Vagina (tissue), 2 donors: ENCODE measurements around the gene MEST. TPM values are rescaled to one million over a fixed set of nuclear protein-coding genes. Genes with fewer than 3 reads are reported as not detected.
"Not testable (repeated sequence)": the region's sequence is repeated elsewhere in the genome, so short reads cannot be mapped to it uniquely, and the experiment has no call there.

Source experiments
- DNase-seq, 2 donors: peaks; one replicate each; pipeline ENCODE4 v3.0.0-alpha.2; 2017; ENCODE audit errors: extremely low spot score in 2 of 2
- H3K27ac ChIP-seq: fragments of 200-600 bp; sonication (generic); one replicate; pipeline ENCODE4 v1.5.1; 2019
- H3K27me3 ChIP-seq: fragments of 200-600 bp; sonication (generic); one replicate; pipeline ENCODE4 v1.5.1; 2019
- H3K36me3 ChIP-seq, 2 donors: fragments of 200-600 bp; sonication (generic); one replicate each; pipeline ENCODE4 v1.5.1; 2017 to 2019
- H3K4me1 ChIP-seq: fragments of 200-600 bp; sonication (generic); one replicate; pipeline ENCODE4 v1.5.1; 2019
- H3K4me3 ChIP-seq, 2 donors: fragments of 200-600 bp; sonication (generic); 1 replicate in 1 of 2; 2 replicates in 1 of 2; pipeline ENCODE4 v1.5.1; 2016 to 2019
- H3K9me3 ChIP-seq: fragments of 200-600 bp; sonication (generic); one replicate; pipeline ENCODE4 v1.5.1; 2019
- CTCF ChIP-seq, 3 experiments: fragments of 450-650 bp in 2 of 3; fragments of 200-600 bp in 1 of 3; sonication (generic) in 1 of 3; IDR thresholded peaks; one replicate each; pipeline ENCODE4 v1.5.1; 2017 to 2019; ENCODE audit warnings: antibody characterized with exemption in 3 of 3, mild to moderate bottlenecking in 2 of 3, moderate library complexity in 2 of 3
- POLR2A ChIP-seq, 2 donors: fragments of 450-650 bp; IDR thresholded peaks; one replicate each; pipeline ENCODE4 v1.6.1; 2017; ENCODE audit warnings: antibody characterized with exemption in 2 of 2, mild to moderate bottlenecking in 2 of 2, moderate library complexity in 2 of 2
- POLR2AphosphoS5 ChIP-seq, 2 donors: sonication (generic); formaldehyde crosslinking; IDR thresholded peaks; one replicate each; pipeline ENCODE4 v1.9.0; 2017; ENCODE audit warnings: antibody characterized with exemption in 2 of 2, mild to moderate bottlenecking in 2 of 2, low read depth in 1 of 2; ENCODE audit not compliant: insufficient read depth in 1 of 2
- intact Hi-C: fragments of 100-400 bp; cut with DNase I; formaldehyde crosslinking; loops from one replicate; pipeline ENCODE4 v1.15.1; 2023
- total RNA-seq: library from RNA; depleted of rRNA; stranded (reverse); fragments of >200 nt; gene quantifications from one replicate; pipeline ENCODE4 v1.2.3, GENCODE V29; 2016

MEST gene
- total RNA-seq, 1 donor from 2014 or later = 28.5 TPM

- DNase-seq = no peak
- TF ChIP-seq POLR2AphosphoS5 (IDR thresholded peaks at IDR 0.05; ENCODE audit: insufficient read depth in 1 of 2, low read depth in 1 of 2) (no peak), CTCF (IDR thresholded peaks at IDR 0.05) (no peak), POLR2A (IDR thresholded peaks at IDR 0.05) (no peak)
- no peaks in the 10 kb centered on the region for H3K27me3 ChIP-seq
- no peaks in the 10 kb centered on the region for H3K9me3 ChIP-seq
- no peak overlapping the region for H3K4me3 ChIP-seq
- H3K4me1 ChIP-seq = peaks cover 10% of the 10 kb centered on the region
- intact Hi-C loops = no loop called here
- no peaks in the 10 kb centered on the region for H3K36me3 ChIP-seq
- H3K27ac ChIP-seq = no peak overlapping the region
Observed at GRCh38 chr7:130446259-130446658, 45.6 kb upstream of the MEST start.

DNA sequence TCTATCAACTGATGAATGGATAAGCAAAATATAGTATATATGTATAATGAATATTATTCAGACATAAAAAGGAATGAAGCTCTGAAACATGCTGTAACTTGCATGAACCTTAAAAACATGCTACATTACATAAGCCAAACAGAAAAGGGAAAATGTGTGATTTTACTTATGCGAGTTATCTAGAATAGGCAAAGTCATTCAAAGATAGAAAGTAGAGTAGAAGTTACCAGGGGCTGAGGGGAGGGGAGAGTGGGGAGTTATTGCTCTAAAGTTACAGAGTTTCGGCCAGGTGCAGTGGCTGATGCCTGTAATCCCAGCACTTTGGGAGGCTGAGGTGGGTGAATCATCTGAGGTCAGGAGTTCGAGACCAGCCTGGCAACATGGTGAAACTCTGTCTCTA is 40.5 kb upstream of the MEST start:
- H3K27me3 ChIP-seq, H3K36me3 ChIP-seq, H3K4me1 ChIP-seq, H3K27ac ChIP-seq, intact Hi-C loops, DNase-seq, H3K4me3 ChIP-seq, H3K9me3 ChIP-seq: not testable (repeated sequence)

GRCh38 chr7:130452951-130453350 is 38.9 kb upstream of the MEST start:
- no peaks in the 10 kb centered on the region for H3K4me1 ChIP-seq
- H3K9me3 ChIP-seq = no peaks in the 10 kb centered on the region
- no peak for DNase-seq
- TF ChIP-seq POLR2A (IDR thresholded peaks at IDR 0.05) = no peak
- no peak for TF ChIP-seq POLR2AphosphoS5 (IDR thresholded peaks at IDR 0.05; ENCODE audit: insufficient read depth in 1 of 2, low read depth in 1 of 2)
- no peak for TF ChIP-seq CTCF (IDR thresholded peaks at IDR 0.05)
- H3K4me3 ChIP-seq = no peak overlapping the region
- no peaks in the 10 kb centered on the region for H3K27me3 ChIP-seq
- no peaks in the 10 kb centered on the region for H3K36me3 ChIP-seq
- no peak overlapping the region for H3K27ac ChIP-seq
- intact Hi-C loops = no loop called here

DNA sequence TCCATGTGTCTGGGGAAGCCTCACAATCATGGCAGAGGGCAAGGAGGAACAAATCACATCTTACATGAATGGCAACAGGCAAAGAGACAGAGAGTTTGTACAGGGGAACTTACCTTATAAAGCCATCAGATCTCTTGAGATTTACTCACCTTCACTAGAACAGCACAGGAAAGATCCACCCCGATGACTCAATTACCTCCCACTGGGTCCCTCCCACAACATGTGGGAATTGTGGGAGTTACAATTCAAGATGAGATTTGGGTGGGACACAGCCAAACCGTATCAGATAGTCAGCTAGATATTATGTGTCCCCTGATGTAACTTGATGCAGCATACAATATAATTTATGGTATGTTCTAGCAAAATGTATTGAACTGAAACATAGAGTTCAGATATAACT is 36.9 kb upstream of the MEST start:
- H3K9me3 ChIP-seq = no peaks in the 10 kb centered on the region
- H3K27ac ChIP-seq = no peak overlapping the region
- TF ChIP-seq POLR2AphosphoS5 (IDR thresholded peaks at IDR 0.05; ENCODE audit: insufficient read depth in 1 of 2, low read depth in 1 of 2) = no peak
- TF ChIP-seq POLR2A (IDR thresholded peaks at IDR 0.05) = no peak
- TF ChIP-seq CTCF (IDR thresholded peaks at IDR 0.05) = no peak
- no peaks in the 10 kb centered on the region for H3K36me3 ChIP-seq
- H3K4me3 ChIP-seq = no peak overlapping the region
- DNase-seq = no peak
- H3K27me3 ChIP-seq = no peaks in the 10 kb centered on the region
- intact Hi-C loops = no loop called here
- no peaks in the 10 kb centered on the region for H3K4me1 ChIP-seq

DNA sequence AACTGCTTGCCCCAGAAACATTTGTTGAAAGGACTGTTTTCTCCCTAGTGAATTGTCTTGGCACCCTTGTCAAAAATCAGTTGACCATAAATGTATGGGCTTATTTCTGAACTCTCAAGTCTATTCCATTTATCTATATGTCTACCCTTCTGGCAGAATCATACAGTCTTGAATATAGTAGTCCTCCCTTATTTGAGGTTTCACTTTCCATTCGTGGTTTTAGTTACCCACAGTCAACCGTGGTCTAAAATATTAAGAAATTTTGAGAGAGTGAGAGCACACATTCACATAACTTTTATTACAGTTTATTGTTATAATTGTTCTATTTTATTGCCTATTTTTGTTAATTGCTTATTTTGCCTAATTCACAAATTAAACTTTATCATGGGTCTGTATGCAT is 33.6 kb upstream of the MEST start:
- DNase-seq = no peak
- no peaks in the 10 kb centered on the region for H3K9me3 ChIP-seq
- no peaks in the 10 kb centered on the region for H3K4me1 ChIP-seq
- no peaks in the 10 kb centered on the region for H3K27me3 ChIP-seq
- H3K36me3 ChIP-seq = no peaks in the 10 kb centered on the region
- TF ChIP-seq POLR2AphosphoS5 (IDR thresholded peaks at IDR 0.05; ENCODE audit: insufficient read depth in 1 of 2, low read depth in 1 of 2) (no peak), CTCF (IDR thresholded peaks at IDR 0.05) (no peak), POLR2A (IDR thresholded peaks at IDR 0.05) (no peak)
- intact Hi-C loops = no loop called here
- no peak overlapping the region for H3K27ac ChIP-seq
- no peak overlapping the region for H3K4me3 ChIP-seq

DNA sequence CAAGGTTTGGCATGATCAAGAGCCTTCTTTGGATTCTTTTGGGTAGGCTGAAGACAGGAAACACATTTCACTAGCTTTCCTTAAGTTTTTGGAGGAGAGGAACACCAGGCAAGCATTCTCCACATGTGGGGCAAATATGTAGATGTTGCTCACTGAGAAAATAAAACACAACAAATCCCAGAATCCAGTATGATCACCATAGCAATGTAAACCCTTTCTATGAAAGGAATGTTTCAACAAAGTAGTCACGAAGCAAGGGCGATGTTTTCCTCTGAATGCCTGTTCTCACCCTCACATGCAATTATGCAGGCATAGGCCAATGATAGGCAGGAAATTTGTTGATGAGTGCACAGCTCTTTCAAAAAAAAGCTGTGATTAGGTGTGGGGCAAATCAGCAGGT is 30.6 kb upstream of the MEST start:
- H3K4me1 ChIP-seq = no peaks in the 10 kb centered on the region
- DNase-seq = no peak
- no peak overlapping the region for H3K27ac ChIP-seq
- no peaks in the 10 kb centered on the region for H3K9me3 ChIP-seq
- H3K4me3 ChIP-seq = no peak overlapping the region
- intact Hi-C loops = no loop called here
- no peaks in the 10 kb centered on the region for H3K36me3 ChIP-seq
- no peaks in the 10 kb centered on the region for H3K27me3 ChIP-seq
- TF ChIP-seq POLR2A (IDR thresholded peaks at IDR 0.05) (no peak), CTCF (IDR thresholded peaks at IDR 0.05) (no peak), POLR2AphosphoS5 (IDR thresholded peaks at IDR 0.05; ENCODE audit: insufficient read depth in 1 of 2, low read depth in 1 of 2) (no peak)
